C4-2B (cell line): Measurements from ENCODE around the gene PRAMEF12.

Experiments used
- CTCF ChIP-seq: fragments of 450-650 bp; conservative IDR thresholded peaks from 2 replicates; pipeline ENCODE4 v1.5.1; 2017; ENCODE audit warnings: mild to moderate bottlenecking
- ZFX ChIP-seq: fragments of 450-650 bp; IDR thresholded peaks from 2 replicates; pipeline ENCODE4 v1.6.1; 2017

GRCh38 chr1:12728391-12728790 lies 45.1 kb upstream of the PRAMEF12 start:
- no peak for TF ChIP-seq CTCF
- no peak for TF ChIP-seq ZFX
